ENCODE data around the gene KCNC4. TPM values are rescaled to one million over a fixed set of nuclear protein-coding genes. Genes with fewer than 3 reads are reported as not detected.

Gene KCNC4
- total and polyA plus RNA-seq, 2 of the 4 experiments (the other 2 are of a cell fraction), result 0.18 to 2.3 TPM

GRCh38 chr1:110206261-110206920, 3.7 kb upstream of the KCNC4 start:
- H3K4me3 ChIP-seq (ENCODE audit: insufficient read depth, low read depth, low read length), result no peak overlapping the region
- no peak overlapping the region for H3K9ac ChIP-seq (ENCODE audit: low read depth, low read length)
- H2AK9ac ChIP-seq (replicated peaks; ENCODE audit: low read depth, low read length, poor library complexity), result no peak overlapping the region
- H3K18ac ChIP-seq (ENCODE audit: low read depth, low read length), result no peak overlapping the region
- CTCF ChIA-PET, result interaction anchor here (1.3 to 4.7 kb wide), 6 partner anchors 10 to 290 kb away, joined by 5 to 68 read pairs (median 30); no protein-coding TSS in a partner anchor
- POLR2A ChIA-PET (ENCODE audit: unreplicated experiment), result no interaction called here
- no peak overlapping the region for H2BK15ac ChIP-seq (ENCODE audit: low read depth, low read length)
- no peak overlapping the region for H3K4me2 ChIP-seq (ENCODE audit: low read depth, low read length)
- H3K27me3 ChIP-seq (ENCODE audit: control insufficient read depth, insufficient read depth, low read length), result peaks cover 17% of the 10 kb centered on the region
- 79% methylated on average over 9 of the region's 11 CpGs; no CpG with 5 or more reads in 1 of the 2 experiments for WGBS, 2 experiments (ENCODE audit: extremely low coverage in 2 of 2, insufficient read length in 1 of 2)
- H3K14ac ChIP-seq (replicated peaks; ENCODE audit: low read depth, low read length), result no peak overlapping the region
- no peaks in the 10 kb centered on the region; the same call in 1 of the 2 replicates for H4K20me1 ChIP-seq (ENCODE audit: insufficient read depth, low read length)
- intact Hi-C loops (cut with micrococcal nuclease) (no loop called here), dilution Hi-C loops (cut with HindIII; ENCODE audit: low sequenced_read_pairs, unreplicated experiment) (no loop called here), in situ Hi-C loops (cut with MboI; ENCODE audit: low sequenced_read_pairs) (loop anchor here (10.0 kb wide), 1 partner anchor 208 kb away; no protein-coding TSS in a partner anchor)
- H2AK5ac ChIP-seq (ENCODE audit: low read depth, low read length), result no peak overlapping the region
- no peaks in the 10 kb centered on the region for H3K79me1 ChIP-seq (ENCODE audit: low read depth in 1 of 2, low read length in 2 of 2)
- BruUV-seq (replicated peaks), result no TSS peak
- H3K4me1 ChIP-seq (ENCODE audit: control insufficient read depth, insufficient read depth, low read length), result no peaks in the 10 kb centered on the region
- DNase-seq (no peak), ATAC-seq (ENCODE audit: low read depth) (no peak)
- no peaks in the 10 kb centered on the region for H3K36me3 ChIP-seq (ENCODE audit: control insufficient read depth, insufficient read depth, low read length)
- no peak overlapping the region for H2AFZ ChIP-seq (replicated peaks; ENCODE audit: low read length, poor library complexity)
- no peak overlapping the region for H4K5ac ChIP-seq (ENCODE audit: low read depth, low read length)
- no peak overlapping the region for H3K4ac ChIP-seq (ENCODE audit: low read depth, low read length)
- no peak overlapping the region for H3K23ac ChIP-seq (ENCODE audit: low read depth, low read length)
- H4K91ac ChIP-seq (ENCODE audit: insufficient read depth, low read depth, low read length), result no peak overlapping the region
- H2BK120ac ChIP-seq (ENCODE audit: low read depth, low read length), result no peak overlapping the region
- H3K56ac ChIP-seq (ENCODE audit: extremely low read depth, insufficient read depth, low read length), result no peak overlapping the region
- H3K9me1 ChIP-seq (ENCODE audit: insufficient read depth, low read length), result no peaks in the 10 kb centered on the region
- H2BK20ac ChIP-seq (ENCODE audit: low read depth, low read length), result no peak overlapping the region
- no peak for TF ChIP-seq USF2 (IDR thresholded peaks at IDR 0.05; ENCODE audit: low read depth, low read length)
- no peak for TF ChIP-seq MXI1 (IDR thresholded peaks at IDR 0.05; ENCODE audit: borderline replicate concordance, low read depth, low read length)
- TF ChIP-seq ELK1 (IDR thresholded peaks at IDR 0.05; ENCODE audit: borderline replicate concordance, low read depth, low read length), result no peak
- TF ChIP-seq CHD1 (IDR thresholded peaks at IDR 0.05; ENCODE audit: low read depth, low read length), result no peak
- TF ChIP-seq RAD21 (IDR thresholded peaks at IDR 0.05; ENCODE audit: low read length), result no peak
- TF ChIP-seq NFE2L2 (IDR thresholded peaks at IDR 0.05; ENCODE audit: low read depth, low read length), result no peak
- TF ChIP-seq SMC3 (IDR thresholded peaks at IDR 0.05; ENCODE audit: low read depth, low read length), result no peak
- no peak for TF ChIP-seq FOS (IDR thresholded peaks at IDR 0.05; ENCODE audit: low read depth, low read length)
- TF ChIP-seq BHLHE40 (IDR thresholded peaks at IDR 0.05; ENCODE audit: low read depth, low read length), result no peak
- TF ChIP-seq MAZ (IDR thresholded peaks at IDR 0.05; ENCODE audit: borderline replicate concordance, low read depth, low read length), result no peak
- no peak for TF ChIP-seq RCOR1 (IDR thresholded peaks at IDR 0.05; ENCODE audit: insufficient replicate concordance, low read length)
- TF ChIP-seq MAFK (IDR thresholded peaks at IDR 0.05; ENCODE audit: low read depth, low read length), result no peak
- TF ChIP-seq RFX5 (IDR thresholded peaks at IDR 0.05; ENCODE audit: low read depth, low read length), result no peak
- H2BK5ac ChIP-seq (ENCODE audit: low read depth, low read length, poor library complexity, severe bottlenecking), result no peak overlapping the region
- no peaks in the 10 kb centered on the region for H3K9me3 ChIP-seq (ENCODE audit: control insufficient read depth, insufficient read depth, low read length)
- H3K27ac ChIP-seq (ENCODE audit: insufficient read depth, low read length), result no peak overlapping the region
- no peak overlapping the region for H4K8ac ChIP-seq (ENCODE audit: low read depth in 2 of 2, low read length in 2 of 2)
